AG08396 (cell line): ENCODE results near the gene PDE6A.
A peak's percentile ranks its signal among the peaks of the same experiment; 100 is the strongest.
"Not testable (repeated sequence)": the region's sequence is repeated elsewhere in the genome, so short reads cannot be mapped to it uniquely, and the experiment has no call there.

Experiments
- DNase-seq: peaks from one replicate; pipeline ENCODE4 v3.0.0; 2012; ENCODE audit warnings: low spot score, mixed read lengths

PDE6A gene

GRCh38 chr5:149951138-149951749 is 6.7 kb upstream of the PDE6A start:
- no peak for DNase-seq

GRCh38 chr5:149948993-149949392 is 4.4 kb upstream of the PDE6A start:
- no peak for DNase-seq

GRCh38 chr5:149946118-149946517 is 1.5 kb upstream of the PDE6A start:
- DNase-seq, result no peak

GRCh38 chr5:149943177-149943949 is 1.2 kb downstream of the PDE6A start:
- DNase-seq, result not testable (repeated sequence)

GRCh38 chr5:149942741-149943169 is 1.8 kb downstream of the PDE6A start:
- not testable (repeated sequence) for DNase-seq

- no peak for DNase-seq
Measured at GRCh38 chr5:149942199-149942598, 2.4 kb downstream of the PDE6A start.

- no peak for DNase-seq
Measured at GRCh38 chr5:149941795-149942194, 2.8 kb downstream of the PDE6A start.

- DNase-seq, result no peak
Measured at GRCh38 chr5:149940941-149941644, 3.5 kb downstream of the PDE6A start.

GRCh38 chr5:149940077-149940574 is 4.5 kb downstream of the PDE6A start:
- no peak for DNase-seq

- no peak for DNase-seq
Measured at GRCh38 chr5:149939546-149939945, 5.0 kb downstream of the PDE6A start.

- DNase-seq, result peak; percentile 85
Measured at GRCh38 chr5:149938791-149939358, 5.7 kb downstream of the PDE6A start.

- DNase-seq, result no peak
Measured at GRCh38 chr5:149938279-149938678, 6.3 kb downstream of the PDE6A start.

GRCh38 chr5:149937610-149938009 is 7.0 kb downstream of the PDE6A start:
- no peak for DNase-seq

- no peak for DNase-seq
Measured at GRCh38 chr5:149936700-149937091, 7.9 kb downstream of the PDE6A start.

- no peak for DNase-seq
Measured at GRCh38 chr5:149936044-149936699, 8.4 kb downstream of the PDE6A start.

GRCh38 chr5:149935431-149935901 is 9.1 kb downstream of the PDE6A start:
- DNase-seq, result no peak

GRCh38 chr5:149932445-149933350 is 11.9 kb downstream of the PDE6A start:
- no peak for DNase-seq

GRCh38 chr5:149931992-149932436 is 12.6 kb downstream of the PDE6A start:
- no peak for DNase-seq

GRCh38 chr5:149930749-149931574 is 13.6 kb downstream of the PDE6A start:
- DNase-seq, result no peak
